Measurements from ENCODE around the gene TBKBP1.

TBKBP1 gene

GRCh38 chr17:47665655-47666054, 28.3 kb upstream of the TBKBP1 start:
- Histone ChIP-seq H3K4me1 (ENCODE audit: low read depth, poor library complexity, severe bottlenecking) (peaks cover 57% of the 10 kb centered on the region), H2AFZ (ENCODE audit: low read depth) (no peak overlapping the region), H3K4me2 (no peak overlapping the region), H3K27me3 (ENCODE audit: insufficient read depth, low read depth) (no peaks in the 10 kb centered on the region), H4K20me1 (ENCODE audit: insufficient read depth) (0 out of 2 replicates have a peak, but pooled peaks cover 4% of the 10 kb centered on the region), H3K27ac (no peak overlapping the region), H3K9ac (no peak overlapping the region), H3K79me2 (ENCODE audit: insufficient read depth, low read depth) (peaks cover 35% of the 10 kb centered on the region), H3K36me3 (ENCODE audit: insufficient read depth) (peaks cover 66% of the 10 kb centered on the region), H3K4me3 (IDR thresholded peaks at IDR 0.05; ENCODE audit: insufficient read depth, low read depth, low read length) (no peak overlapping the region)
- no peak for TF ChIP-seq CTCF (conservative IDR thresholded peaks at IDR 0.05; ENCODE audit: low read depth, low read length)

GRCh38 chr17:47669081-47669480, 24.9 kb upstream of the TBKBP1 start:
- Histone ChIP-seq H3K79me2 (ENCODE audit: insufficient read depth, low read depth) (peaks cover 13% of the 10 kb centered on the region; the same call in 1 of the 2 replicates), H3K27ac (no peak overlapping the region), H4K20me1 (ENCODE audit: insufficient read depth) (no peaks in the 10 kb centered on the region), H3K36me3 (ENCODE audit: insufficient read depth) (peaks cover 62% of the 10 kb centered on the region), H3K27me3 (ENCODE audit: insufficient read depth, low read depth) (no peaks in the 10 kb centered on the region), H3K4me1 (ENCODE audit: low read depth, poor library complexity, severe bottlenecking) (peaks cover 28% of the 10 kb centered on the region), H3K9ac (no peak overlapping the region), H3K4me3 (IDR thresholded peaks at IDR 0.05; ENCODE audit: insufficient read depth, low read depth, low read length) (no peak overlapping the region), H3K4me2 (no peak overlapping the region), H2AFZ (ENCODE audit: low read depth) (no peak overlapping the region)
- TF ChIP-seq CTCF (conservative IDR thresholded peaks at IDR 0.05; ENCODE audit: low read depth, low read length), result no peak

GRCh38 chr17:47670064-47670463, 23.9 kb upstream of the TBKBP1 start:
- Histone ChIP-seq H3K4me3 (IDR thresholded peaks at IDR 0.05; ENCODE audit: insufficient read depth, low read depth, low read length) (no peak overlapping the region), H3K9ac (no peak overlapping the region), H3K27me3 (ENCODE audit: insufficient read depth, low read depth) (no peaks in the 10 kb centered on the region), H3K27ac (peak overlapping the region; percentile 4; the same call in 1 of the 2 replicates), H3K4me2 (no peak overlapping the region), H4K20me1 (ENCODE audit: insufficient read depth) (no peaks in the 10 kb centered on the region), H3K4me1 (ENCODE audit: low read depth, poor library complexity, severe bottlenecking) (peaks cover 27% of the 10 kb centered on the region), H3K36me3 (ENCODE audit: insufficient read depth) (peaks cover 64% of the 10 kb centered on the region), H2AFZ (ENCODE audit: low read depth) (no peak overlapping the region), H3K79me2 (ENCODE audit: insufficient read depth, low read depth) (peaks cover 9% of the 10 kb centered on the region; the same call in 1 of the 2 replicates)
- TF ChIP-seq CTCF (conservative IDR thresholded peaks at IDR 0.05; ENCODE audit: low read depth, low read length), result no peak

GRCh38 chr17:47674499-47674898, 19.5 kb upstream of the TBKBP1 start:
- no peak for TF ChIP-seq CTCF (conservative IDR thresholded peaks at IDR 0.05; ENCODE audit: low read depth, low read length)
- no peak overlapping the region for H3K4me2 ChIP-seq
- H4K20me1 ChIP-seq (ENCODE audit: insufficient read depth), result no peaks in the 10 kb centered on the region
- H2AFZ ChIP-seq (ENCODE audit: low read depth), result no peak overlapping the region
- peaks cover 4% of the 10 kb centered on the region for H3K4me1 ChIP-seq (ENCODE audit: low read depth, poor library complexity, severe bottlenecking)
- no peaks in the 10 kb centered on the region for H3K27me3 ChIP-seq (ENCODE audit: insufficient read depth, low read depth)
- peaks cover 59% of the 10 kb centered on the region; the same call in 1 of the 2 replicates for H3K36me3 ChIP-seq (ENCODE audit: insufficient read depth)
- no peak overlapping the region for H3K9ac ChIP-seq
- H3K4me3 ChIP-seq (IDR thresholded peaks at IDR 0.05; ENCODE audit: insufficient read depth, low read depth, low read length), result no peak overlapping the region
- peaks cover 8% of the 10 kb centered on the region; the same call in 1 of the 2 replicates for H3K79me2 ChIP-seq (ENCODE audit: insufficient read depth, low read depth)
- no peak overlapping the region for H3K27ac ChIP-seq
